ENCODE measurements around the gene JUP.

Gene JUP

DNA sequence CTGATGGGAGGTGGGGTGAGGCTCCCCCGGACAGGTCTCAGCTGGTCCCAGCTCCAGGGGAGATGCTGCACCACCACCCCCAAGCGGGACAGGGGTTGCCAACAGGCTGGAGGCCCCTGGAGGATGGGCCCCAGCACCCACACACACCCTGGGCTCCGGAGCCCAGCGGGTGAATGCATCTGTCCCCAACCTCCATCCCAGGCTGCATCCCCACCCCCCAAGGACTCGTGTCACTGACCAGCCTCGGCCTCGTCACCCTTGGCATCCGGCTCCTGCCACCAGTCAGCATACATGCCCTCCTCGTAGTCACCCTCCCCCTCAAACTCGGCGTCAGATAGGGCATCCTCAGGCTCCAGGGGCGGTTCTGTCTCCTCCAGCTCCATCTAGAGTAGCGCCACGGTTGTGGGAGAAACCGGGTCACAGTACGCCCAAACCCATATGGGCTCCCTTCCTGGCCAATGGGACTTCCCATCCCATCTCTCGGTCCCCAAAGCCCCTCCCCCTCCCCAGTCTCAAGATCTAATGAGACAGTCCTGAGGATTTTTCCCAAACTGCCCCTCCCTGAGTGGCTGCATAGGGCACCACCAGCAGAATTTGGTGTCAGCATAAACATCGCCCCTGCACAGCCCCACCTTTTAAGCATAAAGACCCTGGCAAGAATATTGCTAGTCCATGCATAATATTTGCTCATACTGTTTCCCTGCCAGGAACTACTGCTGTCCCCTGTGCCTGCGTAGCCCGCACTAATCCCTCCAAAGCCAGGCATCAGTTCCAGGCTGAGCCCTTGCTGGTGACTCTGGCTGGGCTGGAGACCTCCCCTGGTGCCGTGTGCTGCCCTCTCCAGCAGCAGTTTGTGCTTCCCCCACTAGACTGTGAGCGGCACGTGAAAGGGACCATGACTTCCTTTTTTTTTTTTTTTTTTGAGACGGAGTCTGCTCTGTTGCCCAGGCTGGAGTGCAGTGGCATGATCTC lies 16.8 kb upstream of the JUP start:
- POLR2A ChIA-PET = interaction anchor here (0.7 kb wide), 1 partner anchor 60 kb away, joined by 3 read pairs; no protein-coding TSS in a partner anchor
- CTCF ChIA-PET = interaction anchor here (1.6 kb wide), 1 partner anchor 66 kb away, joined by 14 read pairs; no protein-coding TSS in a partner anchor
- DNase-seq (ENCODE audit: extremely low spot score) = no peak
- no peak for TF ChIP-seq BHLHE40 (IDR thresholded peaks at IDR 0.05; ENCODE audit: borderline replicate concordance)

GRCh38 chr17:41801374-41802271 lies 15.1 kb upstream of the JUP start:
- peak; percentile 88 for DNase-seq (ENCODE audit: extremely low spot score)
- CTCF ChIA-PET = interaction anchor here (0.6 to 3.2 kb wide), 19 partner anchors 10 to 112 kb away, joined by 3 to 28 read pairs (median 4); partner anchors contain the start of genes FKBP10, JUP and P3H4
- POLR2A ChIA-PET = interaction anchor here (0.6 to 4.3 kb wide), 7 partner anchors 8 to 156 kb away, joined by 3 to 24 read pairs (median 6); partner anchors contain the start of genes FKBP10, JUP, KLHL11 and P3H4
- 0 out of 2 replicates have a peak, but pooled peaks have one; percentile 22 for TF ChIP-seq L3MBTL2 (conservative IDR thresholded peaks at IDR 0.05)
- TF ChIP-seq HDGF (IDR thresholded peaks at IDR 0.05; ENCODE audit: borderline replicate concordance) = 0 out of 2 replicates have a peak, but pooled peaks have one; percentile 95
- TF ChIP-seq ARNT (IDR thresholded peaks at IDR 0.05) = no peak
- TF ChIP-seq FOXM1 (IDR thresholded peaks at IDR 0.05; ENCODE audit: borderline replicate concordance) = 0 out of 2 replicates have a peak, but pooled peaks have one; percentile 37

- TF ChIP-seq ARNT (IDR thresholded peaks at IDR 0.05) = no peak
- no peak for TF ChIP-seq NFRKB (IDR thresholded peaks at IDR 0.05)
- TF ChIP-seq SUZ12 (IDR thresholded peaks at IDR 0.05) = no peak
- TF ChIP-seq TARDBP (IDR thresholded peaks at IDR 0.05) = no peak
- TF ChIP-seq LEF1 (IDR thresholded peaks at IDR 0.05; ENCODE audit: borderline replicate concordance) = no peak
- TF ChIP-seq, protein P1, sequence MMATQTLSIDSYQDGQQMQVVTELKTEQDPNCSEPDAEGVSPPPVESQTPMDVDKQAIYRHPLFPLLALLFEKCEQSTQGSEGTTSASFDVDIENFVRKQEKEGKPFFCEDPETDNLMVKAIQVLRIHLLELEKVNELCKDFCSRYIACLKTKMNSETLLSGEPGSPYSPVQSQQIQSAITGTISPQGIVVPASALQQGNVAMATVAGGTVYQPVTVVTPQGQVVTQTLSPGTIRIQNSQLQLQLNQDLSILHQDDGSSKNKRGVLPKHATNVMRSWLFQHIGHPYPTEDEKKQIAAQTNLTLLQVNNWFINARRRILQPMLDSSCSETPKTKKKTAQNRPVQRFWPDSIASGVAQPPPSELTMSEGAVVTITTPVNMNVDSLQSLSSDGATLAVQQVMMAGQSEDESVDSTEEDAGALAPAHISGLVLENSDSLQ (IDR thresholded peaks at IDR 0.05) = no peak
- no peak for TF ChIP-seq FOXM1 (IDR thresholded peaks at IDR 0.05; ENCODE audit: borderline replicate concordance)
- TF ChIP-seq ELF4 (IDR thresholded peaks at IDR 0.05) = no peak
- no peak for TF ChIP-seq FOXK2 (IDR thresholded peaks at IDR 0.05)
- TF ChIP-seq FOXA1 (IDR thresholded peaks at IDR 0.05) = no peak
- TF ChIP-seq L3MBTL2 (conservative IDR thresholded peaks at IDR 0.05) = no peak
- no peak for TF ChIP-seq SP1 (IDR thresholded peaks at IDR 0.05)
- no peak for TF ChIP-seq ZNF384 (IDR thresholded peaks at IDR 0.05)
- no peak for DNase-seq (ENCODE audit: extremely low spot score)
- CTCF ChIA-PET = interaction anchor here (0.6 to 3.2 kb wide), 15 partner anchors 10 to 105 kb away, joined by 3 to 28 read pairs (median 4); partner anchors contain the start of genes FKBP10, JUP and P3H4
- POLR2A ChIA-PET = interaction anchor here (0.7 to 4.3 kb wide), 8 partner anchors 8 to 112 kb away, joined by 4 to 24 read pairs (median 6); partner anchors contain the start of genes EIF1, FKBP10, JUP and KLHL11
Measured at GRCh38 chr17:41800601-41801373, 14.3 kb upstream of the JUP start.

- no peak for DNase-seq (ENCODE audit: extremely low spot score)
- ChIA-PET POLR2A (interaction anchor here (1.2 to 4.3 kb wide), 5 partner anchors 13 to 111 kb away, joined by 4 to 23 read pairs (median 6); partner anchors contain the start of genes FKBP10, JUP and P3H4), CTCF (interaction anchor here (0.6 to 3.2 kb wide), 5 partner anchors 11 to 62 kb away, joined by 3 to 28 read pairs (median 3); partner anchors contain the start of genes JUP and P3H4)
- no peak for TF ChIP-seq SP1 (IDR thresholded peaks at IDR 0.05)
- no peak for TF ChIP-seq FOXM1 (IDR thresholded peaks at IDR 0.05; ENCODE audit: borderline replicate concordance)
- TF ChIP-seq LEF1 (IDR thresholded peaks at IDR 0.05; ENCODE audit: borderline replicate concordance) = no peak
- no peak for TF ChIP-seq FOXA1 (IDR thresholded peaks at IDR 0.05)
- no peak for TF ChIP-seq L3MBTL2 (conservative IDR thresholded peaks at IDR 0.05)
- TF ChIP-seq, protein P1 (IDR thresholded peaks at IDR 0.05) = no peak
- no peak for TF ChIP-seq ZNF384 (IDR thresholded peaks at IDR 0.05)
- TF ChIP-seq CTBP1 (IDR thresholded peaks at IDR 0.05; ENCODE audit: borderline replicate concordance) = no peak
- no peak for TF ChIP-seq FOXK2 (IDR thresholded peaks at IDR 0.05)
- no peak for TF ChIP-seq BHLHE40 (IDR thresholded peaks at IDR 0.05; ENCODE audit: borderline replicate concordance)
- TF ChIP-seq ARNT (IDR thresholded peaks at IDR 0.05) = no peak
Measured at GRCh38 chr17:41799366-41799765, 12.9 kb upstream of the JUP start.

GRCh38 chr17:41797377-41797776 lies 10.9 kb upstream of the JUP start:
- TF ChIP-seq NFRKB (IDR thresholded peaks at IDR 0.05) = no peak
- TF ChIP-seq, protein P1 (IDR thresholded peaks at IDR 0.05) = no peak
- TF ChIP-seq BHLHE40 (IDR thresholded peaks at IDR 0.05; ENCODE audit: borderline replicate concordance) = no peak
- TF ChIP-seq FOXK2 (IDR thresholded peaks at IDR 0.05) = no peak
- no peak for TF ChIP-seq FOXM1 (IDR thresholded peaks at IDR 0.05; ENCODE audit: borderline replicate concordance)
- TF ChIP-seq FOXA1 (IDR thresholded peaks at IDR 0.05) = no peak
- TF ChIP-seq ARNT (IDR thresholded peaks at IDR 0.05) = no peak
- TF ChIP-seq CTBP1 (IDR thresholded peaks at IDR 0.05; ENCODE audit: borderline replicate concordance) = no peak
- no peak for TF ChIP-seq ZNF384 (IDR thresholded peaks at IDR 0.05)
- no peak for TF ChIP-seq TARDBP (IDR thresholded peaks at IDR 0.05)
- no peak for TF ChIP-seq ELF4 (IDR thresholded peaks at IDR 0.05)
- no peak for TF ChIP-seq LEF1 (IDR thresholded peaks at IDR 0.05; ENCODE audit: borderline replicate concordance)
- no peak for TF ChIP-seq L3MBTL2 (conservative IDR thresholded peaks at IDR 0.05)
- POLR2A ChIA-PET = interaction anchor here (1.6 to 5.2 kb wide), 4 partner anchors 11 to 133 kb away, joined by 4 to 46 read pairs (median 33); partner anchors contain the start of genes EIF1 and JUP

More at GRCh38 chr17:41797377-41797776, 10.9 kb upstream of the JUP start:
- no peak for DNase-seq (ENCODE audit: extremely low spot score)
- CTCF ChIA-PET = interaction anchor here (1.1 to 1.6 kb wide), 2 partner anchors 14 to 40 kb away, joined by 3 to 6 read pairs; partner anchors contain the start of gene P3H4
